GM19351 (cell line): Measurements from ENCODE around the gene BPIFB6.
"Not testable (repeated sequence)": the region's sequence is repeated elsewhere in the genome, so short reads cannot be mapped to it uniquely, and the experiment has no call there.

Experiments
- ATAC-seq: cut with Tn5 transposase; IDR thresholded peaks from one replicate; pipeline ENCODE4 v1.9.1; 2021; ENCODE audit warnings: mild to moderate bottlenecking, moderate library complexity; ENCODE audit not compliant: unreplicated experiment

The BPIFB6 gene

DNA sequence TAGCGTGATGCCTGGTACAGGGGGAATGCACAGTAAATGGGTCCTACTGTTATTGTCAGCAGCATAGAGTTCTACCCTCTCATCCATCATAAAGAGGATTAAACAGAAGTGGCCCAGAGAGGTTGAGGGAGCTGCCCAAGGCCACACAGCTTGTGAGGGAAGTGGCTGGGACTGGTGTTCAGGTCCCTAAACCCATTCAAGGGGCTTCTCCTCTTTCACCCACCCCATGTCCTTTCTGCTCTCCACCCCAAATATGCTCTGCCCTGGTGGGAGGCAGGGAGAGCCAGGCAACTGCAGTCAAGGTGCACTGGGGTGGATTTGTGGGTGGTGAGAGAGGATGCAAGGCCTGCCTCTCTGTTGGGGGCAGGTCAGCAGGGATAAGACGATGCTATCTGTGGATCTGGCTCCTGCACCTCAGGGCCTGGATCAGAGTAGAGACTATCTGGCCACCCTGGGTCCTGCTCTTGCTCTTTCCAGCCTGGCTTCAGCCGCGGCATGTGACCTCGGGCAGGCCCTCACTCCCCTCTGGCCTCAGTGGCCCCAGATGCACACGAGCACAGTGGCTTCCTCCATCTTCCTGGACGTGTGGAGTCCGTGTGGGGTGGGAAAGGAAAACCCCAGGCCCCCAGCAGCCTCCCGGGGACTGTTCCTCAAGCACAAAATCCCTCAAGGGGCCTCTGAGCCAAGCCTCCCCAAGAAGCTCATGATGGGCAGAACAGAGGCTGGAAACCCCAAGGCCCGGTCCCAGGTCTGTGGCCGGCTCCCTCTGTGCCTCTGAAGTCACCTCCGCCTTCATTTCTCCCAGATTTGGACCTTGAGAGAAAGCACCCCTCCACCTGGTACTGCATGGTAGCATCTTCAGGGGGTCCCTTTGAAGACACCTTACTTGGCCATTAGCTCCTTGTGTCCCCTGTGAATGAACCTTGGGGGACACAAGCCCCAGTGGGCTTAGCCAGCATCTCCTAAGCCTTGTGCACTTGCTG lies 3.4 kb upstream of the BPIFB6 start:
- no peak for ATAC-seq

DNA sequence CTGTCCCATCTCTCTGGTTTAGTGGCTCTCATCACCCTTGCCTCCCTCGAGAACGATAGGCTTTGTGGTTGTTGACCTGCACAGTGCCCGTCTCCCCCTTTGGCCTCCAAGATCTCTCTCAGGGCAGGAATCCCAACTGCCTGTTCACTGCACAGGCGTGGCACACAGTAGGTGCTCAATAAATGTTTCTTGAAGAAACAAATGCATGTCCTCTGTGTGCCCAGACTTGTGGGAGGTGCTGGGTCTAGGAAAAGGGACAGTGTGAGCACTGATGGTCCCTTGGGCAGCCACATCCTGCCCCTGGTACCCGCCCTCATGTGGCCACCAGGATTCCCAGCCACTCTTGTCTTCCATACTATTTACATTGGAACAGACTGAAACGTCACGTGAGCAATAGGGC lies 2.6 kb upstream of the BPIFB6 start:
- no peak for ATAC-seq

DNA sequence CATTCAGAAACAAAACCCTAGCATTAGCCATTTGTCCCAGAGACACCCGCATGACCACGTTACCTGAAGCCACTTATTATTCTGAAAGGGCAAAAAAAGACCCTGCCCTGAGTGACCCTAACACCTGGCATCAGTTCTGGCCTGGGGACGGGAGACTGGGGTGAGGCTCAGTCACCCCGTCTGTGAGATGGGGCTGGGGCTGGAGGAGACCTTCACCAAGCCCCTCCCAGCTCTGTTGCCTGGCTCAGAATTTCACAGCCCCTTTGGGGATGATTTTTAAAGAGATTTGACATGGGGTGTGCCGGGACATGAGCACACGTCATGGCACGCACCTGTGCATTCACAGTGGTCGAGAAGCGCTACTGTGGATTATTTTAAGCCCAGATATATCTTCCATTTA lies 1.4 kb upstream of the BPIFB6 start:
- ATAC-seq: no peak

DNA sequence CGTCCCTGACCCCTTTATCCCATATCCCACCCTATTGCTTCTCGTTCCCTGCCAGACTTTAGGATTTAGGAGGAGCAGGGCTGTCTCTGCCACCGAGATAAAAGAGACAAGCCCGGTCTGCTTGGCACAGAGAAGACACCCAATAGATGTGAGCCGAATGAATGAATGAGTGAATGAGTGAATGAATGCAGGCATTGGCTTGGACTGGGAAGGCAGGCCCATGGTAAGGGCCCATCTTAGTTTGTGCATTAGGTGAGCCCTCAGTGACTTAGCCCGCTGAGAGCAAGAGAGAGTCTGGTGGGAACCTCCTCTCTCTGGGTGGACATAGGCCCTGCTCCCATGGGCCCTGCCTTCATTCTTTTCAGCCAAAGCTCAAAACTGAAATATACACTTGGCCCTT lies 879 bp upstream of the BPIFB6 start:
- no peak for ATAC-seq

DNA sequence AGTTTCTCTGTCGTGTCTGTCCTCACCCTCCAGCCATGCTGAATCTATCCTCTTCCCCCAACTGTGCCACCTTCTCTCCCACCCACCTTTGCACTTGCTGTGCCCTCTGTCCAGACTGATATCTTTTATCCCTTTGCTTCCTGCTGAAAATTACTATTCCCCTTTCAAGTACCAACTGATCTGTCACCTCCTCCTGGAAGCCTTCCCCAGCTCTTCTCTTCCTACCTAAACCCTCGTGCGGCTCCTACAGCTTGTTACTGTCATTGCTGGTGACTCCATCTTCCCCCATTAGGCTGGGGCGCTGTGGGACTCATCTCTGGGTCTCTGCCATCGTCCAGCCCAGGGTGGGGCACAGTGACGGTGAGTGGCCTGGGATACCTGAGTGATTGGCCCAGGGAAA lies 1.1 kb downstream of the BPIFB6 start:
- ATAC-seq: no peak

DNA sequence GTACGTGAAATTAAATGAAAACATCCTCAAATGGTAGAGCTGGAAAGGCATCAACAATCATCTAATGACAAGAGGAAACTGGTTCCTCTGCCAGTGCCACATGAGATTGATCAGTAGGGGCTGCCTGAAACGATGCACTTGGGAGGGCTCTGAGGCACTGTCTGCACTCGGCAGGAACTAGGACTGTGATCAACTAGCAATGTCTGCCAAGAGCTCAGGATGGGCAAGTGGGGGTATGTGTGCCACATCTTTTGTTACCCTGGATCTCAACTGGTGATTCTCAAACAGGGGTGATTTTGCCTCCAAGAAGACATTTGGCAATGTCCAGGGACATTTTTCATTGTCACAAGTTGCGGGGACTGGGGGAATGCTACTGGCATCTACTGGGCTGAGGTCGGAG lies 1.9 kb downstream of the BPIFB6 start:
- ATAC-seq: no peak

DNA sequence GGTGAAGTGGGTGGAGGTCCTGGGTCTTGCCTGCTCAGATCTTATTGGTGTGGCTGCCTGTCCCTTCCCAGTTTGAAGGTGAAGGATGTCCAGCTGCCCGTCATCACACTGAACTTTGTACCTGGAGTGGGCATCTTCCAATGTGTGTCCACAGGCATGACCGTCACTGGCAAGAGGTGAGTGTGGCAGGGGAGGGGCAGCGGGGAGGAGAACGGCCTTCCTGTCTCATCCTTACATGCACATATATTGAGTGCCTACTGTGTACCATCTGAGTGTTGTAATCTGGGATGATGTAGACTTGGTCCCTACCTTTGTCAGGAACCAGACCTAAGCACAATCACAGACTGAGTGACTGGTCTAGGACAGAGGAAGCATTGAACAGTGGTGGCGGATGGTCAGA lies 2.7 kb downstream of the BPIFB6 start:
- ATAC-seq: no peak

DNA sequence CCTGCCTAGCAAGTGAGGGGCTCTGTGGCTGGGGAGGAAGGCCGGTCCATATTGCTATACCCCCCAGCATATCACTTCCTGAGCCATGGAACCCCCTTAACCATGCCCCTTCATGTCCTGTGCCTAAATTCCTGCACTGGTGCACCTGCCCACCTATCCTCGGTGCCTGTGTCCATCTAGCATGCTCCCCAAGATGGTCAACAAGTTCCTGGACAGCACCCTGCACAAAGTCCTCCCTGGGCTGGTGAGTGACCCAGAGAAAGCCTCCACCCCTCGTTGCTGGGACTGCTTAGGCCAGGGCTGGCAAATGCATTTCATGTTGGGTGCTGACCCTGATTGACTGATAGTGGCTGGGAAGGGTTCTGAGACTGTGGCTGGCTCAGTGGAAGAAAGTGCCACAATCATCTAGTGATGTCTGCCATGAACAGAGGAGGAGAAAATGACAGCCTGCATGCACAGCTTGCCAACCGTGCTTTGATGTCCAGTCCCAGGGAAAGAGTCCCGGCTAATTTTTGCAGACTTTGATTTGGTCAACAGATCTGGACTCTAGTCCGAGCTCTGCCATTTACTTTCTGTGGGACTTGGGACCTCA lies 3.5 kb downstream of the BPIFB6 start:
- no peak for ATAC-seq

DNA sequence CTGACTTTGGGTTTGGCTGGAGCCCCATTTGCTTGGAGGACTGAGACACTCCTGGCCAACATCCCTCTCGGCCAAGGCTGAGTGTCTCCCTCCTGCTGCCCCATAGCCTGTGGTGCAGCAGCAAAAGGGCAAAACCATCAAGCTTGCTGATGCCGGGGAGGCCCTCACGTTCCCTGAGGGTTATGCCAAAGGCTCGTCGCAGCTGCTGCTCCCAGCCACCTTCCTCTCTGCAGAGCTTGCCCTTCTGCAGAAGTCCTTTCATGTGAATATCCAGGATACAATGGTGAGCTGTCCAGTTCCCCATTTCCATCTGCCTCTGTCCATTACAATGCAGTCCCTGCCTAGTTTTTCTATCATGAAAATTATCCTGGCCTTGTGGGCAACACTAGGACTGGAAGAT lies 6.0 kb downstream of the BPIFB6 start:
- ATAC-seq: no peak

DNA sequence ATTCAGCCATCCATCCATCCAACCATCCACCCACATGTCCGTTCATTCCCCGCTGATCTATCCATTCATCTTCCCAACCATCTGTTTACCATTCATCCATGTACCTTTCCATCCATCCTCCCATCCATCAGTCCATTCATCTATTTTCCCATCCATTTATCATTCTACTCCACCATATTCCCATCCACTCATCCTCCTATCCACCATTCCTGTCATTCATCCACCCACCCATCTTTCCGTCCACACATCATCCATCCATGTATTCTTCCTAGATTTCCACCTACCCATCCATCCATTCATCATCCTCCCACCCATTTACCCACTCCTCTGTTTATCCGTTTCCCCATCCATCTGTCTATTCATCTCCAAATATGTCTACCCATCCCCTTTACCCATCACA lies 6.8 kb downstream of the BPIFB6 start:
- ATAC-seq: no peak

DNA sequence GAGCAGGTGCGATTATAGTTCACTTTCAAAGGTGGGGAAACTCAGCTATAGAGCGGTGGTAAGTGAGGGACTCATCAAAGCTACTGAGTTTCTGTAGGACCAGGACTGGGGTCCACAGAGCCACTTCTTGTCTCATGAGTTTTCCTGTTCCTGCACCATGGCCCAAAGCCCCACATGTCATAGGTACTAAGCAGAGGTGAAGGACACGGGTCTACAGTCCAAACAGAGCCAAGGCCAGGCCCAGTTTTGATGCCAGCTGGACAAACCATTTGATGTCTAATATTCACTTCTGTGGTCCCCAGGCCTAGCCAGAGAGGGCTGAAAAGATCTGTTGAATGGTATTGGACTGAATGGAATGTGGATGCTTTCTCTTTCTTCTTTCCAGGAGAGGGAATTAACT lies 11.0 kb downstream of the BPIFB6 start:
- ATAC-seq: no peak

DNA sequence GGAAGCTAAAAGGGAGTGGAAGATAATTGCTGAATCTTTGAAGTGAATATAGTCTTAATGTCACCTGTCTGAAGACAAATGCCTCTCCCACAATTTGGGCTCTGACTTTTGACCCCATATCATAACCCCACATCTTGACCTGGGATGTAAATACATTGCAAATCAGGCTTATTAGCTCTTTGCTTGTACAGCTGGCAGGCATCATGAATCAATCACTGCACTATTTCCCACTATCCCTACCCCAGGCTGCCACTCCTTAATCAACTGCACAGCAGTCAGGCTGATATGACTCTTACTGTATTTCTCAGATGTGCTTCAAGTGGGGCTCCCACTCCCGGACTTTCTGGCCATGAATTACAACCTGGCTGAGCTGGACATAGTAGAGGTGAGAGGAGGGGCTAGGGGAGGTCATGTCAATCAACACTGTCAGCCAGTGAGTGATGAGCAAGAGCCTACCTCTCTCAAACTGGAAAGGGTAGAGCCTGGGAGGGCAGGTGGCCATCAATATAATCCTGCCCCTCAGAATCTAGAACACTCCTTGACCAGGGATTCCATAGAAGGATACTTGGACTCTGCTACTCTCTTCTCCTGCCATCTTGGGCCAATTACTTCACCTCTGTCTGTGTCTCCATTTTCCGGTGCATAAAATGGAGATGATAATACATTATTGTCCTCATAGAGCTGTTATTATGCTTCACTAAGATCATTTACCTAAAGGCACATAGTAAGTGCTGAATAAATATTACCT lies 11.7 kb downstream of the BPIFB6 start:
- ATAC-seq: no peak

DNA sequence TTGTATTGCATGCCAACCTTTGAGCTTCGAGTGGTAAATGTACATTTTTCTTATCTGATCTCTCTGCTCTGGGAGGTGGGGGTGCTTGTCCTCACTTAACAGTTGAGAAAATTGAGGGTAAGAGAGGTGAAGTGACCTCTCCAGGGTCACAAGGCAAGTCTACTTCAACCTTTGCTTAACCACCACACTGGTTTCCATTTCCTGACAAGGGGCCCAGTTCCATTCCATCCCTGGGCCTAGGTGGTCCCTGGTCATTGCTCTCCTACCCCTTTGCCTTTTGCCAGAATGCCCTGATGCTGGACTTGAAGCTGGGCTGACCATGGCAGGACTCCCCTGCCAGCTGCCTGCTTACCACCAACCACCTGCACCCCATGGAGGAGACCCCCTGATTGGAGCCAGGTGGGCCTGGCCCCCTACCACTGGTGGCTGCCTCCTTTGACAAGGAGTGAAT lies 12.3 kb downstream of the BPIFB6 start:
- no peak for ATAC-seq

DNA sequence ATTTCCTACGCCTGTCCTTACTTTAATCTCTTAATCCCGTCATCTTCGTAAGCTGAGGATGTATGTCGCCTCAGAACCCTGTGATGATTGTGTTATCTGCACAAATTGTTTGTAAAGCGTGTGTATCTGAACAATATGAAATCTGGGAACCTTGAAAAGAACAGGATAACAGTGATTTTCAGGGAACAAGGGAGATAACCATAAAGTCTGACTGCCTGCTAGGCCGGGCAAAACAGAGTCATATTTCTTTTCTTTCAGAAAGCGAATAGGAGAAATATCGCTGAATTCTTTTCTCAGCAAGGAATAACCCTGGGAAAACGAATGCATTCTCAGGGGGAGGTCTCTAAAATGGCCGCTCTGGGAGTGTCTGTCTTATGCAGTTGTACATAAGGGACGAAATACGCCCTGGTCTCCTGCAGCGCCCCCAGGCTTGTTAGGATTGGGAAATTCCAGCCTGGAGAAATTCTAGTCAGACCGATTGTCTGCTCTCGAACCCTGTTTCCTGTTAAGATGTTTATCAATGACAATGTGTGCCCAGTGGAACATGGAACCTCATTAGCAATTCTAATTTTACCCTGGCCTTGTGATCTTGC lies 13.8 kb downstream of the BPIFB6 start:
- ATAC-seq: not testable (repeated sequence)

DNA sequence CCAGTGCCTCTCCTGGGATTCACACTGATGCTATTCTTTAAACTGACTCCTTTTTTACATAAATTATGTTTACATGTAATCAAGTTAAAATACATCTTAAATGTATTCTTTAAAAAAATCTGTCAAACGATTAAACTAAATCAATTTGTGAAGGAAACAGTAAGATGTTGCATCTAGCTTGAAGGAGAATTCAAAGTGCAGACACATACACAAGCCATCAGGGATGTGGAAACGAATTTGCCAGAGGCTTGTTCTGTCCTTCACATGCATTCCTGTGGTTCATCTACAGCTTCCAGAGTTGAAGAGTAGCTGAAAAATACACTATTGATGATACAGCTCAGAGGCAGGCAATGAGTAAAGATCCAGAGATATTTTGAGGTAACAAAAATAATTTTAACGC lies 15.0 kb downstream of the BPIFB6 start:
- ATAC-seq: no peak

DNA sequence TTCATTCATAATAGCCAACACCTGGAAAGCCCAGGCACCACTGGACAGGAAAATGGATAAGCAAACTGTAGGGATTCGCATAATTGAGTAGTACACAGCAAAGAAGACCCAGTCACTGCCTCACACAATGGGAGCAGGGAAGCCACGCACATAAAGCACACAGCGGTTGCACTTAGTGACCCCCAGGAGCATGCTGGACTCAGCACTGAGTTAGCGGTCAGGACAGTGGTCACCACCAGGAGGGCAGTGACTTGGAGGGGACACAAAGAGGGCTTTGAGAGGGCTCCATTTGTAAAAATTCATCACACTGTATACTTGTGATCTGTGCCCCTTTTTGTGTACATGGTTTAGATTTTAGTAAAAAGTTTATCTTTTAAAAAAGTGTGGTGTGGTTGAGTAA lies 19.9 kb downstream of the BPIFB6 start:
- no peak for ATAC-seq

DNA sequence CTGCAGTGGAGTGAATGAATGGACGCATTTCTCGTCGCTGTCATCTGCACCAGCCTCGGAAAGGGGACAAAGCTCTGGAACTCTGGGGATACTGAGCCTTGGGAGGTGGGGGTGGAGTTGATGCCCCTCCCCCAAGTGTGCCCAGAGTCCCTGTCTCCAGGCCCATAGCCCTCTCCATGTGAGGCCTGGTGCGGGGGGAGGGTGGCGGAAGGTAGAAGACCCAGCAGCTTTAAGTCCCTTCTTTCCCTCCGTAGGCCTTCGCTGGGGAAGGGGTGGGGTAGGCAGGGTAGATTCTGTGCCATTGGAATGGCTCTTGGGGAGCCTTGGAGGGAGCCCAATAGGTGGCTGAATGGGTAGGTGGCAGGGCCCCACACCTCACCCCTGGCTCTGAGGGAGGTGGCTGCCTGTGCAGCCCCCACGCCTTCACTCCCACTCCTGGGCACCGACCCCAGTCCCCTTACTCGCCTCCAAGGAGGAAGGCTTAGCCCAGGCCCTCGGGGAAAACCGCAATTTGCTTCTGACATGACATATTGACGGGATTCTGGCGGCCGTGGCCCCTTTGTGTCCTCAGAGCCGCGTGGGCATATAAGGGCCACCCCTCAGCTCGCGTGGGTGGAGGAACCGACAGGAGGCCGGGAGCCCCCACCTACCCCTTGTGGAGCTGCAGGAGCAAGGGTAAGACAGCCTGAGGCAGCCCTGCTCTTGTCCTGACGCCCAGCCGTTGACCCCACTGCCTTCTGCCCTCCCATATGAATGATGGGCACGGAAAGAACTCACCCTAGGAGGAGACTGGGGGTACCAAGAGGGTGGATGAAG lies 22.1 kb downstream of the BPIFB6 start, which contains the start of gene BPIFB3:
Gene BPIFB3 (plus strand): TSS at position 613 of the 816 bp plus-strand sequence. CDS start 1,533 bp downstream, outside the sequence.
- ATAC-seq: no peak

DNA sequence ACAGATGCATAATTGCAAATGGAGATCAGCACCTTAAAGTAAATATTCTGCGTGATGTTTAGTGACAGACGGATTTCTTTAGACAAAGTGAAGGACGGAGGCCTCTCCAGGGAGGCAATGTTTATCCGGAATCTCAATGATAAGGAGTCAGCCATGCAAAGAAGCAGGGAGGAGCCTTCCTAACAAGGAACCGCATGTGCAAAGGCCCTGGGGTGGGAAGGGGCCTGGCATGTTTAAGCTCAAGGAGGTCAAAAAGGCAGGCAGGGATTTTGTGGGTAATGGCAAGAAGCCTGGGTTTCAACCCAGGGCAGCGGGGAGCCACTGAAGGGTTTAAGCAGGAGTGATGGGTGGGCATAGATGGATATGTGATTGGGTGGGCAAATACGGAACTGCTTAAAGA lies 22.9 kb downstream of the BPIFB6 start:
- no peak for ATAC-seq

DNA sequence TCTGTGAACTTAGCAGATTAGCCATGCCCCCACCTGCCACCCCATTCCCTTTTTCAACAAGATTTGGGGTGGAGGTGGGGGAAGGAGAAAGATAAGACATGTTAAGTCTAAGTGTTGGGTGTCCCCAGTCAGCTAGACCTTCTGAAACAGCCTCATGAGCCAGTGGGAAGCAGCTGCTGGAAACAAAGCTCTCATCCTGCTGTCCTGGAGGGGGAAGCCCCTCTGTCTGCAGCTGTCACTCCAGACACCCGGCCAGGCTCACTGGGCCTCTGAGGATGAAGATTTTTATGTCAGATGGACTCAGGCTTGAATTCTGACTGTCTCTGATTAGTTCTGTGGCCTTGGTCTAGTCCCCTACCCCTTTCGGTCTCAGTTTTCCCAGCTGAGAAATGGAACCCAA lies 23.3 kb downstream of the BPIFB6 start:
- ATAC-seq: no peak

DNA sequence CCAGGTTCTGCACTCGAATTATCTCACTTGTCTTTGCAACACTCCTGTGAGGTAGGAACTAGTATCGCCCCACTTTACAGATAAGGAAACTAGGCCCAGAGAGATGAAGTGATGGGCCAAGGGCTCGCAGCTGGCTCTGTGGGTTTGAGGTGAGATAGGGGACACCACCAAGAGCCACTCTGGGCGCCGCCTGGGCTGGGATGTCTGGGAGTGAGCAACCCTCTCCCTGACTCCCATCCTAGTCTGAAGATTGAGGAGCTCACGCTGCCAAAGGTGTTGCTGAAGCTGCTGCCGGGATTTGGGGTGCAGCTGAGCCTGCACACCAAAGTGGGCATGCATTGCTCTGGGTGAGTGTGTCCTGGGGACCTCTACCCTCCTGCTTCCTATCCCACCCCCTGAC lies 27.7 kb downstream of the BPIFB6 start:
- no peak for ATAC-seq
